PC-3 (cell line): ENCODE data around the gene DYNLL2. TPM values are rescaled to one million over a fixed set of nuclear protein-coding genes. Genes with fewer than 3 reads are reported as not detected.
A peak's percentile ranks its signal among the peaks of the same experiment; 100 is the strongest.
"Not testable (repeated sequence)": the region's sequence is repeated elsewhere in the genome, so short reads cannot be mapped to it uniquely, and the experiment has no call there.

Source experiments
- ATAC-seq: fragments of 200-7000 bp; cut with Tn5 transposase; 2 replicates; pipeline ENCODE4 v1.9.1; 2020; ENCODE audit warnings: mild to moderate bottlenecking, moderate library complexity
- BruUV-seq: library from RNA; stranded (reverse); fragments of 400-500 nt; replicated peaks from 2 replicates; lab custom pipeline; 2021; lab: Mats Ljungman, UMichigan
- CTCF ChIA-PET: fragments of 300-600 bp; sonication (Branson Sonifier 250); formaldehyde crosslinking; loops from one replicate; lab custom pipeline; 2022; ENCODE audit warnings: antibody characterized with exemption; lab: Charles Lee
- POLR2A ChIA-PET: fragments of 300-600 bp; sonication (Branson Sonifier 250); formaldehyde crosslinking; loops from one replicate; lab custom pipeline; 2022; ENCODE audit warnings: antibody characterized with exemption; ENCODE audit not compliant: unreplicated experiment; lab: Charles Lee
- DNase-seq: peaks from one replicate; pipeline ENCODE4 v3.0.0-alpha.2; 2015
- H2AFZ ChIP-seq: fragments of 300-600 bp; sonication (generic); 2 replicates; pipeline ENCODE4 v1.6.0; 2016; ENCODE audit warnings: antibody characterized with exemption, low read length
- H3F3A ChIP-seq: fragments of 300-600 bp; sonication (generic); one replicate; pipeline ENCODE4 v1.6.0; 2017; ENCODE audit warnings: antibody characterized with exemption, low read length, control low read depth, mild to moderate bottlenecking; ENCODE audit not compliant: unreplicated experiment
- H3K27ac ChIP-seq: fragments of 300-600 bp; sonication (generic); 2 replicates; pipeline ENCODE4 v1.5.1; 2016; ENCODE audit warnings: mild to moderate bottlenecking, low read length
- H3K27me3 ChIP-seq: fragments of 300-600 bp; sonication (generic); 2 replicates; pipeline ENCODE4 v1.6.1; 2016; ENCODE audit warnings: low read length, mixed read lengths
- H3K36me3 ChIP-seq: fragments of 300-600 bp; sonication (generic); 2 replicates; pipeline ENCODE4 v1.6.1; 2016; ENCODE audit warnings: low read depth, mixed run types, low read length, mixed read lengths
- H3K4me1 ChIP-seq: fragments of 300-600 bp; sonication (generic); 2 replicates; pipeline ENCODE4 v1.5.1; 2016; ENCODE audit warnings: low read length; ENCODE audit not compliant: insufficient read depth
- H3K4me2 ChIP-seq: fragments of 300-600 bp; sonication (generic); 2 replicates; pipeline ENCODE4 v1.6.0; 2016; ENCODE audit warnings: low read length
- H3K4me3 ChIP-seq: fragments of 300-600 bp; sonication (generic); 2 replicates; pipeline ENCODE4 v1.5.1; 2016; ENCODE audit warnings: mild to moderate bottlenecking, low read length, mixed read lengths
- H3K79me2 ChIP-seq: fragments of 300-600 bp; sonication (generic); 2 replicates; pipeline ENCODE4 v1.6.1; 2017; ENCODE audit warnings: low read length, mixed read lengths
- H3K9ac ChIP-seq: fragments of 300-600 bp; sonication (generic); 2 replicates; pipeline ENCODE4 v1.6.0; 2016; ENCODE audit warnings: mild to moderate bottlenecking, low read length
- H3K9me2 ChIP-seq: fragments of 300-600 bp; sonication (generic); replicated peaks from 2 replicates; pipeline ENCODE4 v1.6.1; 2016; ENCODE audit warnings: mixed run types, low read length, mixed read lengths
- H3K9me3 ChIP-seq: fragments of 300-600 bp; sonication (generic); 2 replicates; pipeline ENCODE4 v1.6.1; 2016; ENCODE audit warnings: low read length, mixed read lengths
- H4K20me1 ChIP-seq: fragments of 300-600 bp; sonication (generic); 2 replicates; pipeline ENCODE4 v1.6.1; 2016; ENCODE audit warnings: low read length, mixed read lengths
- EZH2 ChIP-seq: fragments of 300-600 bp; sonication (generic); IDR thresholded peaks from one replicate; pipeline ENCODE4 v1.6.1; 2017; ENCODE audit warnings: antibody characterized with exemption, mild to moderate bottlenecking, low read length; ENCODE audit not compliant: unreplicated experiment
- EZH2phosphoT487 ChIP-seq: fragments of 300-600 bp; sonication (generic); IDR thresholded peaks from 2 replicates; pipeline ENCODE4 v1.6.1; 2018; ENCODE audit warnings: mild to moderate bottlenecking, antibody characterized with exemption, low read length, borderline replicate concordance
- intact Hi-C: fragments of 100-400 bp; cut with micrococcal nuclease; formaldehyde crosslinking; loops from 2 replicates; pipeline ENCODE4 v1.9.0; 2023
- total RNA-seq: library from RNA; depleted of rRNA; stranded (reverse); fragments of >200 nt; gene quantifications from 2 replicates; pipeline ENCODE4 v1.2.3, GENCODE V29; 2014
- TF ChIP-seq, protein P1 (sequence below): fragments of 300-600 bp; sonication (generic); conservative IDR thresholded peaks from 2 replicates; pipeline ENCODE4 v1.5.1; 2017; ENCODE audit warnings: antibody characterized with exemption, low read depth, mild to moderate bottlenecking, low read length

The DYNLL2 gene
- total RNA-seq, 1 experiment from 2014 or later: 38.0 TPM

DNA sequence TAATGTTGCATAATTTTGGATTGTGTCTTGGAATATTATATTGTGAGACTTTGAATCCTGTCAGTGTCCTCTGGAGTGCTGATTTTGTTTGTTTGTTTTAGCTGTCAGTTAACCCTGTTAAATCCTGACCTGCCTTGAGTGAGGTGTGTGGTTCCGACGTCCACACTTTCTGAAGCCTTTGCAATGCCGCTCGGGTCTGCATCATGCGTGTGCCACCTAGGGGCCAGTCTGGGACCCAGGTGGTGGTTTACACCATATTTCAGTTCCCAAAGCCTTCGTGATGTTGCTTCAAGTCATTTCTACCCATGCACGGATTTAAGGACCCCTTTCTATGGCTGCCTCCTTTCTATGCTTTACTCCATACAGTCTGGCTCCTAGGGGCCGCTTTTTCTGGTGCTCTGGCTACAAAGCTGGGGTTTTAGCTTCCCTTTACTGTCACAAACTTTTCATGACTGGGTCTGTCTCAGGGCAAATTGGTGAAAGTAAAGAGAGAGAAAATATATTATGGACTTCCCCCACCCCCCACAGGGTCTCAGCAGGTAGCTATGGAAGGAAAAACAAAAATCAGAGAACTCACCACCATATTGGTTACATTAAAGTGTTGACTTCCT lies 53.6 kb downstream of the DYNLL2 start:
- Histone ChIP-seq H3K4me3 (no peak overlapping the region), H3K9me3 (no peaks in the 10 kb centered on the region), H4K20me1 (no peaks in the 10 kb centered on the region), H3K4me2 (no peak overlapping the region), H2AFZ (no peak overlapping the region), H3K27me3 (peaks cover 82% of the 10 kb centered on the region), H3K4me1 (no peaks in the 10 kb centered on the region), H3K79me2 (no peaks in the 10 kb centered on the region), H3F3A (peaks cover 4% of the 10 kb centered on the region), H3K9me2 (no peaks in the 10 kb centered on the region), H3K36me3 (no peaks in the 10 kb centered on the region), H3K9ac (no peak overlapping the region), H3K27ac (no peak overlapping the region)
- DNase-seq (peak; percentile 67), ATAC-seq (peak; percentile 93)
- intact Hi-C loops: no loop called here
- POLR2A ChIA-PET: no interaction called here
- BruUV-seq: no TSS peak
- CTCF ChIA-PET: no interaction called here
- TF ChIP-seq, protein P1, sequence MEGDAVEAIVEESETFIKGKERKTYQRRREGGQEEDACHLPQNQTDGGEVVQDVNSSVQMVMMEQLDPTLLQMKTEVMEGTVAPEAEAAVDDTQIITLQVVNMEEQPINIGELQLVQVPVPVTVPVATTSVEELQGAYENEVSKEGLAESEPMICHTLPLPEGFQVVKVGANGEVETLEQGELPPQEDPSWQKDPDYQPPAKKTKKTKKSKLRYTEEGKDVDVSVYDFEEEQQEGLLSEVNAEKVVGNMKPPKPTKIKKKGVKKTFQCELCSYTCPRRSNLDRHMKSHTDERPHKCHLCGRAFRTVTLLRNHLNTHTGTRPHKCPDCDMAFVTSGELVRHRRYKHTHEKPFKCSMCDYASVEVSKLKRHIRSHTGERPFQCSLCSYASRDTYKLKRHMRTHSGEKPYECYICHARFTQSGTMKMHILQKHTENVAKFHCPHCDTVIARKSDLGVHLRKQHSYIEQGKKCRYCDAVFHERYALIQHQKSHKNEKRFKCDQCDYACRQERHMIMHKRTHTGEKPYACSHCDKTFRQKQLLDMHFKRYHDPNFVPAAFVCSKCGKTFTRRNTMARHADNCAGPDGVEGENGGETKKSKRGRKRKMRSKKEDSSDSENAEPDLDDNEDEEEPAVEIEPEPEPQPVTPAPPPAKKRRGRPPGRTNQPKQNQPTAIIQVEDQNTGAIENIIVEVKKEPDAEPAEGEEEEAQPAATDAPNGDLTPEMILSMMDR: peak; percentile 85
- TF ChIP-seq EZH2: no peak

GRCh38 chr17:58141505-58141904 lies 58.3 kb downstream of the DYNLL2 start:
- ATAC-seq: no peak
- Histone ChIP-seq H3K4me1 (no peaks in the 10 kb centered on the region), H3K79me2 (no peaks in the 10 kb centered on the region), H2AFZ (no peak overlapping the region), H3K9ac (no peak overlapping the region), H3F3A (peaks cover 4% of the 10 kb centered on the region), H3K27me3 (peaks cover 72% of the 10 kb centered on the region), H3K4me2 (no peak overlapping the region), H3K36me3 (0 out of 2 replicates have a peak, but pooled peaks cover 3% of the 10 kb centered on the region), H4K20me1 (no peaks in the 10 kb centered on the region), H3K9me2 (no peaks in the 10 kb centered on the region), H3K27ac (no peak overlapping the region), H3K9me3 (peaks cover 23% of the 10 kb centered on the region), H3K4me3 (no peak overlapping the region)
- CTCF ChIA-PET: no interaction called here
- POLR2A ChIA-PET: no interaction called here
- intact Hi-C loops: no loop called here
- DNase-seq: no peak
- TF ChIP-seq, protein P1: no peak
- no peak for TF ChIP-seq EZH2
- no peak for TF ChIP-seq EZH2phosphoT487
- no TSS peak for BruUV-seq

DNA sequence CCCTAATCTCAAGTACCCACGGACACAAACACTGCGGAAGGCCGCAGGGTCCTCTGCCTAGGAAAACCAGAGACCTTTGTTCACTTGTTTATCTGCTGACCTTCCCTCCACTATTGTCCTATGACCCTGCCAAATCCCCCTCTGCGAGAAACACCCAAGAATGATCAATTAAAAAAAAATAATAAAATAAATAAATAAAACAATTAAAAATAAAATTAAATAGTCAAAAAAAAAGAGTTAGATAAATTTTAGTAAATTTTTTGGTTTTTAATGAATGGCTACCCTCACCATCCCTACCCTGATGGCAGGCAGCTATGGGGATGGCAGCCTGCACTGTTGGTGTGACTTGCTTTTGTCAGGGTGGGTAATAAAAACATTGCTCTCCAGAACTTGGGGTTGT lies 60.1 kb downstream of the DYNLL2 start:
- BruUV-seq, ATAC-seq, DNase-seq, H3K36me3 ChIP-seq, H3K4me1 ChIP-seq, POLR2A ChIA-PET, H3K4me2 ChIP-seq, intact Hi-C loops, H3K9ac ChIP-seq, H3F3A ChIP-seq, CTCF ChIA-PET, H3K27ac ChIP-seq, H4K20me1 ChIP-seq, H3K79me2 ChIP-seq, H2AFZ ChIP-seq, H3K4me3 ChIP-seq, H3K9me2 ChIP-seq: not testable (repeated sequence)
- Histone ChIP-seq H3K9me3 (peaks cover 23% of the 10 kb centered on the region), H3K27me3 (peaks cover 72% of the 10 kb centered on the region)
